H1 (cell line): ENCODE results near the gene ZSCAN25. TPM values are rescaled to one million over a fixed set of nuclear protein-coding genes. Genes with fewer than 3 reads are reported as not detected.

Experiments
- CHD7 ChIP-seq: fragments of 300-600 bp; sonication (generic); IDR thresholded peaks from 2 replicates; pipeline ENCODE4 v1.7.1; 2012; ENCODE audit warnings: low read length, moderate library complexity, mild to moderate bottlenecking, inconsistent platforms; ENCODE audit not compliant: insufficient replicate concordance
- E2F6 ChIP-seq: IDR thresholded peaks from 2 replicates; pipeline ENCODE4 v1.6.1; 2012; ENCODE audit warnings: inconsistent platforms
- HDAC2 ChIP-seq, 2 experiments: fragments of 300-600 bp in 1 of 2; sonication (generic) in 1 of 2; IDR thresholded peaks; 2 replicates each; pipeline ENCODE4 v1.6.1; 2011 to 2012; ENCODE audit warnings: low read depth in 2 of 2, low read length in 2 of 2, mild to moderate bottlenecking in 2 of 2, moderate library complexity in 2 of 2, borderline replicate concordance in 1 of 2, inconsistent platforms in 1 of 2
- HDAC6 ChIP-seq: IDR thresholded peaks from one replicate; pipeline ENCODE4 v1.7.1; 2012; ENCODE audit warnings: low read depth, mild to moderate bottlenecking, inconsistent platforms, low read length, moderate library complexity
- KDM4A ChIP-seq: IDR thresholded peaks from one replicate; pipeline ENCODE4 v1.7.1; 2012; ENCODE audit warnings: low read depth, mild to moderate bottlenecking, moderate library complexity, low read length, inconsistent platforms; ENCODE audit not compliant: severe bottlenecking
- PHF8 ChIP-seq: fragments of 200-600 bp; sonication (generic); conservative IDR thresholded peaks from 2 replicates; pipeline ENCODE4 v1.7.1; 2012; ENCODE audit warnings: low read depth, mild to moderate bottlenecking, inconsistent platforms, low read length, moderate library complexity
- SIN3A ChIP-seq, 2 experiments: IDR thresholded peaks in 1 of 2; conservative IDR thresholded peaks in 1 of 2; 2 replicates each; pipeline ENCODE4 v1.6.1; 2011 to 2012; ENCODE audit warnings: low read length in 2 of 2, improper control_type of control experiment in 1 of 2, low read depth in 1 of 2, mild to moderate bottlenecking in 1 of 2
- TCF12 ChIP-seq: IDR thresholded peaks from 2 replicates; pipeline ENCODE4 v1.6.1; 2011; ENCODE audit warnings: low read depth, mild to moderate bottlenecking, low read length
- polyA plus RNA-seq, 7 experiments: library from polyadenylated mRNA; depleted of rRNA in 3 of 7; stranded (reverse) in 5 of 7; unstranded in 2 of 7; fragments of >200 nt in 5 of 7; fragments of 200-250 nt in 2 of 7; gene quantifications; 1 replicate in 5 of 7; 2 replicates in 1 of 7; 4 replicates in 1 of 7; pipeline versions ENCODE4 v1.2.1 to v1.2.3, GENCODE V29; 2011 to 2013; ENCODE audit warnings: missing spikeins in 2 of 7, mixed read lengths in 2 of 7
- total RNA-seq: library from RNA; stranded (reverse); fragmentation: NEBNext Ultra II Directional; extraction: Animal tissue kit (Norgen Biotek cat#: 25700); gene quantifications from 2 replicates; pipeline ENCODE4 v1.2.1, GENCODE V29; 2021
- TF ChIP-seq, protein P1 (sequence below): IDR thresholded peaks from 2 replicates; pipeline ENCODE4 v1.6.1; 2011; ENCODE audit warnings: low read depth, mild to moderate bottlenecking, low read length; ENCODE audit not compliant: insufficient read depth

The ZSCAN25 gene
- total and polyA plus RNA-seq, 2 of the 8 experiments (the other 6 are each of a cell fraction or from before 2014, with no cell fraction given): 10.1 to 18.6 TPM

DNA sequence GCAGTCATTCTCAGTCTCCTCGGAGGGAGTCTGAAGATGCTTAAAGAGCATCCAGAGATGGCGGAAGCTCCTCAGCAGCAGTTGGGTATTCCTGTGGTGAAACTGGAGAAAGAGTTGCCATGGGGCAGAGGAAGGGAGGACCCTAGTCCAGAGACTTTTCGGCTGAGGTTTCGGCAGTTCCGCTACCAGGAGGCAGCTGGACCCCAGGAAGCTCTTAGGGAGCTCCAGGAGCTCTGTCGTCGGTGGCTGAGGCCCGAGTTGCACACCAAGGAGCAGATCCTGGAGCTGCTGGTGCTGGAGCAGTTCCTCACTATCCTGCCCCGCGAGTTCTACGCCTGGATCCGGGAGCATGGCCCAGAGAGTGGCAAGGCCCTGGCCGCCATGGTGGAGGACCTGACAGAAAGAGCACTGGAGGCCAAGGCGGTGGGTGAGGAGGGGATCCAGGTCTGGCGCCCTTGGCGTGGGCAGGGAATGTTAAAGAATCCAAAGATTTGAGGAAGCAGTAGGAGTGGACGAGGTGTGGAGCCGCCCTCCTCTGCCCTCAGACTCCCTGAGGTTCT is 2.9 kb downstream of the ZSCAN25 start (continued):
- no peak for TF ChIP-seq CHD7
- TF ChIP-seq HDAC2 (IDR thresholded peaks at IDR 0.05; ENCODE audit: borderline replicate concordance in 1 of 2, low read depth in 2 of 2, low read length in 2 of 2): no peak
- TF ChIP-seq, protein P1, sequence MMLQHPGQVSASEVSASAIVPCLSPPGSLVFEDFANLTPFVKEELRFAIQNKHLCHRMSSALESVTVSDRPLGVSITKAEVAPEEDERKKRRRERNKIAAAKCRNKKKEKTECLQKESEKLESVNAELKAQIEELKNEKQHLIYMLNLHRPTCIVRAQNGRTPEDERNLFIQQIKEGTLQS: no peak
- no peak for TF ChIP-seq E2F6
- TF ChIP-seq HDAC6: no peak
- no peak for TF ChIP-seq TCF12
- no peak for TF ChIP-seq SIN3A (conservative IDR thresholded peaks at IDR 0.05 in 1 of 2, IDR thresholded peaks at IDR 0.05 in 1 of 2; ENCODE audit: low read depth in 1 of 2, low read length in 2 of 2)
- no peak for TF ChIP-seq KDM4A
- no peak for TF ChIP-seq PHF8
